A549 (cell line): ENCODE results near the gene CFAP100.

Experiments
- CEBPB ChIP-seq, 2 experiments: fragments of >200 bp in 1 of 2; sonication (Bioruptor Twin) in 1 of 2; formaldehyde crosslinking in 1 of 2; IDR thresholded peaks; 2 replicates each; pipeline ENCODE4 v1.6.1; 2012 to 2016
- CTCF ChIP-seq: fragments of >200 bp; sonication (Bioruptor Twin); formaldehyde crosslinking; IDR thresholded peaks from 3 replicates; pipeline ENCODE4 v1.5.1; 2016
- POLR2A ChIP-seq: IDR thresholded peaks from 2 replicates; pipeline ENCODE4 v1.6.1; 2012; ENCODE audit warnings: mild to moderate bottlenecking, low read length
- RAD21 ChIP-seq, 2 experiments: fragments of >200 bp in 1 of 2; sonication (Bioruptor Twin) in 1 of 2; formaldehyde crosslinking in 1 of 2; IDR thresholded peaks in 1 of 2; conservative IDR thresholded peaks in 1 of 2; 2 replicates in 1 of 2; 3 replicates in 1 of 2; pipeline ENCODE4 v1.6.1; 2012 to 2018; ENCODE audit warnings: inconsistent platforms in 1 of 2
- RARB ChIP-seq: fragments of 250-450 bp; sonication (Bioruptor Pico); IDR thresholded peaks from 2 replicates; pipeline ENCODE4 v1.8.0; 2021; ENCODE audit warnings: mild to moderate bottlenecking, moderate library complexity
- RFX5 ChIP-seq: fragments of 450-650 bp; IDR thresholded peaks from 2 replicates; pipeline ENCODE4 v1.7.1; 2014; ENCODE audit warnings: antibody characterized with exemption, mild to moderate bottlenecking, moderate library complexity
- ZNF302 ChIP-seq: fragments of 250-450 bp; sonication (Bioruptor Pico); IDR thresholded peaks from 2 replicates; pipeline ENCODE4 v1.9.0; 2021; ENCODE audit warnings: inconsistent platforms, mild to moderate bottlenecking, moderate library complexity
- TF ChIP-seq, protein P1 (sequence below): fragments of 200-600 bp; sonication (generic); IDR thresholded peaks from 2 replicates; pipeline ENCODE4 v1.6.1; 2016; ENCODE audit warnings: antibody characterized with exemption, mild to moderate bottlenecking, moderate library complexity
- TF ChIP-seq, protein P2 (sequence below): IDR thresholded peaks from 2 replicates; pipeline ENCODE4 v1.6.1; 2012

DNA sequence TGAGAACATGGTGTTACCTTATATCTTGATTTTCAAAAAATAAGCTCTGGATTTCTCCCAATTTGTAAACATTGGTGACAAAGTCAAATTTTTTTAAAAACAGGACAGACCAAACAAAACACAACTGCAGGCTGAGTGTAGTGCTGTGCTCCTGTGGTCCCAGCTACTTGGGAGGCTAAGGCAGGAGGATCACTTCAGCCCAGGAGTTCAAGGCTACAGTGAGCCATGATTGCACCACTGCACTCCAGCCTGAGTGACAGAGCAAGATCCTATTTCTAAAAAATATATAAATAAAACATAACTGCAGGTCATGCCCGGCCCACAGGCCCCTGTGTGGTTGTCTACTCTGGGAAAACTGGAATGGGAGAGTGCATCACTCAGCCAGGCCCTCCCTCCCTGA, 84.9 kb downstream of the CFAP100 start:
- TF ChIP-seq, protein P1, sequence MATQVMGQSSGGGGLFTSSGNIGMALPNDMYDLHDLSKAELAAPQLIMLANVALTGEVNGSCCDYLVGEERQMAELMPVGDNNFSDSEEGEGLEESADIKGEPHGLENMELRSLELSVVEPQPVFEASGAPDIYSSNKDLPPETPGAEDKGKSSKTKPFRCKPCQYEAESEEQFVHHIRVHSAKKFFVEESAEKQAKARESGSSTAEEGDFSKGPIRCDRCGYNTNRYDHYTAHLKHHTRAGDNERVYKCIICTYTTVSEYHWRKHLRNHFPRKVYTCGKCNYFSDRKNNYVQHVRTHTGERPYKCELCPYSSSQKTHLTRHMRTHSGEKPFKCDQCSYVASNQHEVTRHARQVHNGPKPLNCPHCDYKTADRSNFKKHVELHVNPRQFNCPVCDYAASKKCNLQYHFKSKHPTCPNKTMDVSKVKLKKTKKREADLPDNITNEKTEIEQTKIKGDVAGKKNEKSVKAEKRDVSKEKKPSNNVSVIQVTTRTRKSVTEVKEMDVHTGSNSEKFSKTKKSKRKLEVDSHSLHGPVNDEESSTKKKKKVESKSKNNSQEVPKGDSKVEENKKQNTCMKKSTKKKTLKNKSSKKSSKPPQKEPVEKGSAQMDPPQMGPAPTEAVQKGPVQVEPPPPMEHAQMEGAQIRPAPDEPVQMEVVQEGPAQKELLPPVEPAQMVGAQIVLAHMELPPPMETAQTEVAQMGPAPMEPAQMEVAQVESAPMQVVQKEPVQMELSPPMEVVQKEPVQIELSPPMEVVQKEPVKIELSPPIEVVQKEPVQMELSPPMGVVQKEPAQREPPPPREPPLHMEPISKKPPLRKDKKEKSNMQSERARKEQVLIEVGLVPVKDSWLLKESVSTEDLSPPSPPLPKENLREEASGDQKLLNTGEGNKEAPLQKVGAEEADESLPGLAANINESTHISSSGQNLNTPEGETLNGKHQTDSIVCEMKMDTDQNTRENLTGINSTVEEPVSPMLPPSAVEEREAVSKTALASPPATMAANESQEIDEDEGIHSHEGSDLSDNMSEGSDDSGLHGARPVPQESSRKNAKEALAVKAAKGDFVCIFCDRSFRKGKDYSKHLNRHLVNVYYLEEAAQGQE = no peak
- TF ChIP-seq RARB (CRISPR knock-in tag) = no peak
- no peak for TF ChIP-seq POLR2A
- TF ChIP-seq RAD21 (conservative IDR thresholded peaks at IDR 0.05 in 1 of 2, IDR thresholded peaks at IDR 0.05 in 1 of 2) = no peak
- TF ChIP-seq, protein P2, sequence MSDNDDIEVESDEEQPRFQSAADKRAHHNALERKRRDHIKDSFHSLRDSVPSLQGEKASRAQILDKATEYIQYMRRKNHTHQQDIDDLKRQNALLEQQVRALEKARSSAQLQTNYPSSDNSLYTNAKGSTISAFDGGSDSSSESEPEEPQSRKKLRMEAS = no peak
- TF ChIP-seq ZNF302 (CRISPR knock-in tag) = no peak
- no peak for TF ChIP-seq CEBPB (IDR thresholded peaks at IDR 0.05)
- no peak for TF ChIP-seq CTCF
- no peak for TF ChIP-seq RFX5
